Epithelial cell of proximal tubule (primary cell): ENCODE measurements around the gene MARK2. TPM values are rescaled to one million over a fixed set of nuclear protein-coding genes. Genes with fewer than 3 reads are reported as not detected.
"Not testable (repeated sequence)": the region's sequence is repeated elsewhere in the genome, so short reads cannot be mapped to it uniquely, and the experiment has no call there.

ENCODE experiments used
- DNase-seq: peaks from one replicate; pipeline ENCODE4 v3.0.0-alpha.2; 2011; ENCODE audit warnings: low read depth
- H3K4me3 ChIP-seq: 2 replicates; pipeline ENCODE4 v1.5.1; 2011; ENCODE audit warnings: low read depth, mild to moderate bottlenecking, low read length
- CTCF ChIP-seq: conservative IDR thresholded peaks from 2 replicates; pipeline ENCODE4 v1.5.1; 2012; ENCODE audit warnings: low read depth, mild to moderate bottlenecking, low read length
- total RNA-seq: library from RNA; depleted of rRNA; stranded (reverse); fragments of >200 nt; gene quantifications from 2 replicates; pipeline ENCODE4 v1.2.3, GENCODE V29; 2015

The MARK2 gene
- total RNA-seq, 1 donor from 2014 or later, result 36.2 TPM

DNA sequence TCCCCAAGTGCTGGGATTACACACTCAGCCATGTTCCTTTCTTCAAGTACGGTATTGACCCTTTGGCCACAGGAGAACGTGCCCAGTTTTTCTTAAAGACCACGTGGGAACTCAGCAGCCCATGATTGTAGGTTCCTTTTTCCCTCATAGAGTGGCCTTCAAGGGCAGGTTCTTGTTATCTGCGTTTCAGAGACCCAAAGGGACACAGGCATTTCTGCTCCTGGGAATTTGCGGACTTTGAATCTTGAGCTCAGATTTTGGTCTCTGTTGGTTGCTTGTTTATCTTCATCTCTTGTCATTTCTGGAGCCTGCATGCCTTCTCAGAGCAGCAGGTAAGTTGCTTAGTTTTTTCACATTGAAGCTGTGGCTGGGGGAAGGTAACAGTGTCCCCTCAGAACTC, 12.0 kb downstream of the MARK2 start:
- no peak for DNase-seq
- H3K4me3 ChIP-seq, result no peak overlapping the region
- TF ChIP-seq CTCF, result no peak

GRCh38 chr11:63851364-63851763, 12.5 kb downstream of the MARK2 start:
- no peak for DNase-seq
- TF ChIP-seq CTCF, result no peak
- no peak overlapping the region for H3K4me3 ChIP-seq

DNA sequence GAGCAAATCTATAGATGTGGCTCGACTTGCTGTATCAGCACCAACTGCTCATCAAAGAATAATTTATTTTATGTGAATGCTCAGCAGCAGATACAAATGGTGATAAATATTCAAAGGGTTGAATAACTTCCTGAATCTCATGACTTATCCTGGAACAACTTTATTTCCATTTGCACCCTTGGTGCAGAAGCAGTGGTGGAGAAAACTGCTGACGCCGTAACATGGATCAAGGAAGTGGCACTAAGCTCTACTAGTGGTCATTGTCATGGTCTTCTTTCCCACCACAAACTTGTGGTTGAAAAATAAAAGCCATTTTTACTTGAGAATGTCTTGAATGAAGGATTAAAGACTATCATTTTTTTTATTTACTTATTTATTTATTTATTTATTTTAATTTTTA, 14.6 kb downstream of the MARK2 start:
- no peak for TF ChIP-seq CTCF
- no peak overlapping the region for H3K4me3 ChIP-seq
- DNase-seq, result no peak

DNA sequence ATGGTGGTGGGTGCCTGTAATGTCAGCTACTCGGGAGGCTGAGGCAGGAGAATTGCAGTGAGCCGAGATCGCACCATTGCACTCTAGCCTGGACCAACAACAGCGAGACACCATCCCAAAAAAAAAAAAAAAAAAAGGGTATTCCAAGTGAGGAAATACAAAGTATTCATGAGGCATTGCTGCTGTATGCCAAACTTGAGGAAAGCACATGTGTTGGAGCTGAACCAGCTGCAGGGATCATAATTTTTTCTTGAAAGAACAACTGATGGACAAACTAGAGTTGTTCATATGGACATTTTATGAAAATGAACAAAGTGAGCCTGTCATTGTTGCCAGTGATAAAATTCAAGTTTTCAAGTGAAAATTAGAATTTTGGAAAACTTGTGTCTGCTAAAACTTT, 15.8 kb downstream of the MARK2 start:
- DNase-seq, result no peak
- H3K4me3 ChIP-seq, result no peak overlapping the region
- no peak for TF ChIP-seq CTCF

DNA sequence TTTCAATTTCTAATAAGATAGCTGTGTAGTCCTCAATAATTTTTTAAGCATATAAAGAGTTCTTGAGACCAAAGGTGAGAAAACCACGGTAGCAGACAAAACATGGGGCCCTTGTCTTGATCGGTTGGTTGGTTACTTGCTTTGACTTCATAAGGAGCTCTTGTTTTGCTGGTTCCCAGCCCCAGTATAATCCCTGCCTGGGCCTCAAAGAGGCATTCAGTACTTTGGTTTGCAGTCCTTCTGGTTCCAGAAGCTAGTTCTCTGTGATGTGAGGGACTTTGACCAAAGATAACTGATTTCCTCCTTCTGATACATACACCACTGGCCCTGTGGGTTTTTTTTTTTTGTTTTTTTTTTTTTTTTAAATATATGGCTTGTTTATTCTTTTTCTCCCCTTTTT, 17.1 kb downstream of the MARK2 start:
- no peak for TF ChIP-seq CTCF
- no peak for DNase-seq
- no peak overlapping the region for H3K4me3 ChIP-seq

DNA sequence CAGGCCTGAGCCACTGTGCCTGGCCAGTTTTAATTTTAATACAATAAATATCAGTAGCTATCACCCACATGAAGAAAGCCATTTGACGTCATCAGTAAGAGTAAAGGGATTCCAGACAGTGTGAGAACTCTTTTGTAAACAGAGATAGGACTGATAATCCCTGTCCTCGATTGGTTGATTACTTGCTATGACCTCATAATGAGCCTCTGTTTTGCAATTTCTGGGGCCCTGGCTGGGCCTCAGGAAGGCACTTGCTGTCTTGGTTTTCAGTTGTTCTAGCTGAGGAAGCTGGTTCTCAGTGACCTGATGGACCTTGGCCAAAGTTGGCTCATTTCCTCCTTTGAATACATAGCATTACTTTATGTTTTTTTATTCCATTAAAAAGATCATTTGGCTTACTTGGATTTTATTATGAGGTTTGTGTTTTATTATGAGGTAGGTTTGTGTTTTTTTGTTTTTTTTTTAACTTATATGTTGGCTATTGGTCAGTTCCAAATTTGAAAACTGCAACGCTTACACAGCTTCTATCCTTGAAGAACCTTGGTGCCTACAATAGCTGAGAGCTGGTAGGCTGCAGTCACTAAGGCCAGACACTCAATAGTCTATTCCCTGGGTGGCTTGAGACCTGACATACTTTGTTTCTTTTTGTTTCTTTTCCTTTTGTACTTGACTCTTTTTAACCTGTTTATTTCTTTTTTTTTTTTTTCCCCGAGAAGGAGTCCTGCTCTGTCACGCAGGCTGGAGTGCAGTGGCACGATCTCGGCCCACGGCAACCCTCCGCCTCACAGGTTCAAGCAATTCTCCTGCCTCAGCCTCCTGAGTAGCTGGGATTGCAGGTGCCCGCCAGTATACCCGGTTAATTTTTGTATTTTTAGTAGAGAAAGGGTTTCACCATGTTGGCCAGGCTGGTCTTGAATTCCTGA, 20.0 kb downstream of the MARK2 start:
- TF ChIP-seq CTCF, result no peak
- DNase-seq, result no peak
- no peak overlapping the region for H3K4me3 ChIP-seq

DNA sequence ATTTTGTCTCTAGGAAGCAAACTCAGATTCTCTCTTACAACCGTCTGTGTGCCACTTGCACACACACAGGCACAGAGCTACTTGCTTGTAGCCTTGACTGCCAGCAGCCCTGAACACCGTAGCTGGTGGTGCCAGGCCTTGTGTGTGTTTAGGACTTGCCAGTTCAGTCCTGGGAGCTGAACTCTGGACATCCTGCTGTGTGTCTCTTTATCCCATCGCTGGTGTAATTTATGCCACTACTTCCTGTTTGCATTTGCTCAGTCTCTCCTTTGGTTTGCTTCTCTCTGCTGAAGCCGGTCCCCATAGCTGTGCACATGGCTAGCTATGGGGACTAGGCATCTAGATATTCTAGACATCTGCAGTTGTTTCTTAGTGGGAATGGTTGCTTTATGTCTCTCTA, 24.0 kb downstream of the MARK2 start:
- no peak for DNase-seq
- no peak overlapping the region for H3K4me3 ChIP-seq
- no peak for TF ChIP-seq CTCF

DNA sequence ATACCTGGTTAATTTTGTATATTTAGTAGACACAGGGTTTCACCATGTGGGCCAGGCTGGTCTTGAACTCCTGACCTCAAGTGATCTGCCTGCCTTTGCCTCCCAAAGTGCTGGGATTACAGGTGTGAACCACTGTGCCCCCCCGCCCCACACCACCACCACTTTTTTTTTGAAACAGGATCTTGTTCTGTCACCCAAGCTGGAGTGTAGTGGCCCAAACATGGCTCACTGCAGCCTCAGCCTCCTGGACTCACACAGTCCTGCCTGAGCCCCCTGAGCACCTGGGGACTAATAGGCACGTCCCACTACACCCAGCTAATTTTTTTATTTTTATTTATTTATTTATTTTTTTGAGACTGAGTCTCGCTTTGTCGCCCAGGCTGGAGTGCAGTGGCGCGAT, 24.7 kb downstream of the MARK2 start:
- not testable (repeated sequence) for H3K4me3 ChIP-seq, DNase-seq
